Liver (tissue), 9 donors: Measurements from ENCODE around the gene RECQL. TPM values are rescaled to one million over a fixed set of nuclear protein-coding genes. Genes with fewer than 3 reads are reported as not detected.

Experiments
- DNase-seq: peaks from one replicate; pipeline ENCODE4 v3.0.0-alpha.2; 2017; ENCODE audit warnings: low spot score
- H3K27ac ChIP-seq, 2 donors: one replicate each; pipeline ENCODE4 v1.7.0; 2013; ENCODE audit warnings: inconsistent platforms in 2 of 2, low read length in 2 of 2, control low read depth in 1 of 2, low read depth in 1 of 2, mild to moderate bottlenecking in 1 of 2
- H3K27me3 ChIP-seq, 4 donors: one replicate each; pipeline versions ENCODE4 v1.6.1 to v1.7.0; 2013; ENCODE audit warnings: low read length in 3 of 4, inconsistent platforms in 1 of 4, mild to moderate bottlenecking in 1 of 4, moderate library complexity in 1 of 4; ENCODE audit not compliant: control insufficient read depth in 4 of 4, insufficient read depth in 4 of 4
- H3K36me3 ChIP-seq, 4 donors: one replicate each; pipeline versions ENCODE4 v1.6.1 to v1.7.0; 2013; ENCODE audit warnings: low read length in 3 of 4, mild to moderate bottlenecking in 3 of 4, low read depth in 1 of 4, moderate library complexity in 1 of 4; ENCODE audit not compliant: control insufficient read depth in 4 of 4, insufficient read depth in 3 of 4
- H3K4me1 ChIP-seq, 4 donors: one replicate each; pipeline versions ENCODE4 v1.6.1 to v1.7.0; 2013; ENCODE audit warnings: low read length in 3 of 4, mild to moderate bottlenecking in 3 of 4, moderate library complexity in 1 of 4; ENCODE audit not compliant: control insufficient read depth in 4 of 4, insufficient read depth in 4 of 4
- H3K4me3 ChIP-seq, 3 donors: one replicate each; pipeline versions ENCODE4 v1.6.1 to v1.7.0; 2013; ENCODE audit warnings: low read length in 3 of 3, control low read depth in 1 of 3, low read depth in 1 of 3, mild to moderate bottlenecking in 1 of 3
- H3K9ac ChIP-seq, 2 donors: one replicate each; pipeline ENCODE4 v1.7.0; 2013; ENCODE audit warnings: low read length in 2 of 2, mild to moderate bottlenecking in 2 of 2, moderate library complexity in 2 of 2, control low read depth in 1 of 2, low read depth in 1 of 2
- H3K9me3 ChIP-seq, 4 donors: one replicate each; pipeline versions ENCODE4 v1.6.1 to v1.7.0; 2013; ENCODE audit warnings: low read length in 3 of 4; ENCODE audit not compliant: control insufficient read depth in 4 of 4
- HNF4A ChIP-seq, 2 donors: conservative IDR thresholded peaks; 2 replicates each; pipeline ENCODE4 v1.6.1; 2016; ENCODE audit warnings: antibody characterized with exemption in 2 of 2, mild to moderate bottlenecking in 2 of 2
- HNF4G ChIP-seq: IDR thresholded peaks from 2 replicates; pipeline ENCODE4 v1.6.1; 2016; ENCODE audit warnings: antibody characterized with exemption
- JUND ChIP-seq, 2 donors: IDR thresholded peaks; 2 replicates each; pipeline ENCODE4 v1.6.1; 2016; ENCODE audit warnings: antibody characterized with exemption in 2 of 2
- NR2F2 ChIP-seq: IDR thresholded peaks from 2 replicates; pipeline ENCODE4 v1.6.1; 2016; ENCODE audit warnings: antibody characterized with exemption
- RAD21 ChIP-seq, 2 donors: IDR thresholded peaks; 2 replicates each; pipeline ENCODE4 v1.6.1; 2016; ENCODE audit warnings: antibody characterized with exemption in 2 of 2, mild to moderate bottlenecking in 2 of 2
- RXRA ChIP-seq, 2 donors: IDR thresholded peaks; 2 replicates each; pipeline ENCODE4 v1.6.1; 2017 to 2018; ENCODE audit warnings: antibody characterized with exemption in 2 of 2, mild to moderate bottlenecking in 1 of 2
- SP1 ChIP-seq: IDR thresholded peaks from 2 replicates; pipeline ENCODE4 v1.6.1; 2018; ENCODE audit warnings: antibody characterized with exemption, mild to moderate bottlenecking
- TAF1 ChIP-seq: conservative IDR thresholded peaks from 2 replicates; pipeline ENCODE4 v1.6.1; 2016; ENCODE audit warnings: antibody characterized with exemption, mild to moderate bottlenecking
- WGBS: extraction: QIAGEN DNeasy Blood & Tissue Kit; methylation state at CpG from one replicate; pipeline ENCODE4 v1.1.7; 2013; 5-methylcytosine and 5-hydroxymethylcytosine counted together
- polyA plus RNA-seq, 2 donors: library from polyadenylated mRNA; stranded (reverse) in 1 of 2; unstranded in 1 of 2; fragments of 200-250 nt in 1 of 2; fragments of >200 nt in 1 of 2; fragmentation: Nextera tagmentation in 1 of 2; extraction: Ambion mirVana in 1 of 2; gene quantifications; one replicate each; pipeline versions ENCODE4 v1.2.1 to v1.2.3, GENCODE V29; 2013 to 2015
- total RNA-seq, 2 donors: library from RNA; depleted of rRNA; stranded (reverse); fragments of >200 nt; gene quantifications; one replicate each; pipeline ENCODE4 v1.2.3, GENCODE V29; 2014
- TF ChIP-seq, protein P1 (sequence below): IDR thresholded peaks from 2 replicates; pipeline ENCODE4 v1.6.1; 2016; ENCODE audit warnings: antibody characterized with exemption
- TF ChIP-seq, protein P2 (sequence below): fragments of 150-350 bp; IDR thresholded peaks from 2 replicates; pipeline ENCODE4 v1.5.1; 2017; ENCODE audit warnings: improper control_type of control experiment, low read depth, low read length; ENCODE audit not compliant: missing input control
- TF ChIP-seq, protein P3 (sequence below): IDR thresholded peaks from 2 replicates; pipeline ENCODE4 v1.6.1; 2016; ENCODE audit warnings: antibody characterized with exemption
- TF ChIP-seq, protein P4 (sequence below): IDR thresholded peaks from 2 replicates; pipeline ENCODE4 v1.6.1; 2016; ENCODE audit warnings: antibody characterized with exemption
- donor health status: healthy.
- donor health status: healthy.
- donor health status: healthy.
- donor health status: healthy.
- donor health status: healthy.

The RECQL gene
- total and polyA plus RNA-seq, 4 donors, result 5.8 to 20.1 (median 12.0) TPM

DNA sequence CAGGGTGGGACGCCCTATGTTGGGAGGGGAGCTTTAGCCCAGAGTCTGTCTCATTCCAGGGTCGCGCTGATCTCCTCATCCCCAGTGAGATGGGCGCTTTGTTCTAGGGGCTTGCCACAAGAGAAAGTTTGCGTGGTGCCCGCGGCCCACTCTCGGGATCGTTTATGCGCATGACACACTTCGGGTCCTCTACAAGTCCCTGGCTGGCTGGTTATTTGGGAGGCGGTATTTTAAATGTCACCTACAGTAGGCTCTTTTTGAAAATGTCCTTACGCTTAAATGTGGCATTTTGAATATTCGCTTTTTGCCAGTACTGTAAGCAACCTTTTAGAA is 695 bp upstream of the RECQL start:
- H3K9me3 ChIP-seq, result no peaks in the 10 kb centered on the region
- TF ChIP-seq, protein P1, sequence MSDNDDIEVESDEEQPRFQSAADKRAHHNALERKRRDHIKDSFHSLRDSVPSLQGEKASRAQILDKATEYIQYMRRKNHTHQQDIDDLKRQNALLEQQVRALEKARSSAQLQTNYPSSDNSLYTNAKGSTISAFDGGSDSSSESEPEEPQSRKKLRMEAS, result no peak
- TF ChIP-seq RAD21 (IDR thresholded peaks at IDR 0.05) (no peak), NR2F2 (no peak)
- TF ChIP-seq, protein P2, sequence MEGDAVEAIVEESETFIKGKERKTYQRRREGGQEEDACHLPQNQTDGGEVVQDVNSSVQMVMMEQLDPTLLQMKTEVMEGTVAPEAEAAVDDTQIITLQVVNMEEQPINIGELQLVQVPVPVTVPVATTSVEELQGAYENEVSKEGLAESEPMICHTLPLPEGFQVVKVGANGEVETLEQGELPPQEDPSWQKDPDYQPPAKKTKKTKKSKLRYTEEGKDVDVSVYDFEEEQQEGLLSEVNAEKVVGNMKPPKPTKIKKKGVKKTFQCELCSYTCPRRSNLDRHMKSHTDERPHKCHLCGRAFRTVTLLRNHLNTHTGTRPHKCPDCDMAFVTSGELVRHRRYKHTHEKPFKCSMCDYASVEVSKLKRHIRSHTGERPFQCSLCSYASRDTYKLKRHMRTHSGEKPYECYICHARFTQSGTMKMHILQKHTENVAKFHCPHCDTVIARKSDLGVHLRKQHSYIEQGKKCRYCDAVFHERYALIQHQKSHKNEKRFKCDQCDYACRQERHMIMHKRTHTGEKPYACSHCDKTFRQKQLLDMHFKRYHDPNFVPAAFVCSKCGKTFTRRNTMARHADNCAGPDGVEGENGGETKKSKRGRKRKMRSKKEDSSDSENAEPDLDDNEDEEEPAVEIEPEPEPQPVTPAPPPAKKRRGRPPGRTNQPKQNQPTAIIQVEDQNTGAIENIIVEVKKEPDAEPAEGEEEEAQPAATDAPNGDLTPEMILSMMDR, result no peak
- H3K4me1 ChIP-seq, result peaks cover 4 to 30% (median 20%) of the 10 kb centered on the region in 4 donors
- H3K9ac ChIP-seq, result peak overlapping the region; percentile 24 to 73
- peaks cover 3 to 13% (median 9%) of the 10 kb centered on the region in 4 donors for H3K36me3 ChIP-seq
- peak overlapping the region; percentile 56 to 79 for H3K27ac ChIP-seq
- no peaks in the 10 kb centered on the region for H3K27me3 ChIP-seq
- DNase-seq, result no peak
- peak overlapping the region; percentile 83 to 91 (median 90) for H3K4me3 ChIP-seq
- WGBS, result 1% methylated on average over 14 of the region's 14 CpGs

DNA sequence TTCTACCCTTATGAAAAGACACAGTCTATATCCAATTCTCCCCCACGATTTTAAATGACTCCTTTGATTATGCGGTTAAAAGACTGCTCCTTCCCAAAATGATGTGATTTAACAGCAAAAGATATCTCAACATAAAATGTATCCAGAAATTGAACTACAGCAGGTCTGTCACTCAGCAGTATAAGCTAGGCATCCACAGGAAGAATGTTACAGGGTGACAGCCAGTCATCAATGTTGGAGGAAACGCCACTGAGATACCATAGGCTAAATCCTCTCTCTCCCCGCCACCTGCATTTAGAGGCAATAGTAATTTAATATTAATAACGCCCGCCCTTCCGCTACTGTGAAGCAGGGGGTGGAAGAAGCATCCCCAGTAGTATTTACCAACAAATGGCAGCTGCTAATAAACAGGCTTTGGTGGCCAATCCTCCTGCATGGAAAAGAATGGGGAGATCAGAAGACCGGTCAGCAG is 613 bp downstream of the RECQL start:
- WGBS, result 13% methylated on average over 8 of the region's 8 CpGs
- TF ChIP-seq SP1 (no peak), HNF4A (conservative IDR thresholded peaks at IDR 0.05) (no peak), RXRA (IDR thresholded peaks at IDR 0.05) (no peak)
- TF ChIP-seq, protein P3, sequence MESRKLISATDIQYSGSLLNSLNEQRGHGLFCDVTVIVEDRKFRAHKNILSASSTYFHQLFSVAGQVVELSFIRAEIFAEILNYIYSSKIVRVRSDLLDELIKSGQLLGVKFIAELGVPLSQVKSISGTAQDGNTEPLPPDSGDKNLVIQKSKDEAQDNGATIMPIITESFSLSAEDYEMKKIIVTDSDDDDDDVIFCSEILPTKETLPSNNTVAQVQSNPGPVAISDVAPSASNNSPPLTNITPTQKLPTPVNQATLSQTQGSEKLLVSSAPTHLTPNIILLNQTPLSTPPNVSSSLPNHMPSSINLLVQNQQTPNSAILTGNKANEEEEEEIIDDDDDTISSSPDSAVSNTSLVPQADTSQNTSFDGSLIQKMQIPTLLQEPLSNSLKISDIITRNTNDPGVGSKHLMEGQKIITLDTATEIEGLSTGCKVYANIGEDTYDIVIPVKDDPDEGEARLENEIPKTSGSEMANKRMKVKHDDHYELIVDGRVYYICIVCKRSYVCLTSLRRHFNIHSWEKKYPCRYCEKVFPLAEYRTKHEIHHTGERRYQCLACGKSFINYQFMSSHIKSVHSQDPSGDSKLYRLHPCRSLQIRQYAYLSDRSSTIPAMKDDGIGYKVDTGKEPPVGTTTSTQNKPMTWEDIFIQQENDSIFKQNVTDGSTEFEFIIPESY, result no peak

DNA sequence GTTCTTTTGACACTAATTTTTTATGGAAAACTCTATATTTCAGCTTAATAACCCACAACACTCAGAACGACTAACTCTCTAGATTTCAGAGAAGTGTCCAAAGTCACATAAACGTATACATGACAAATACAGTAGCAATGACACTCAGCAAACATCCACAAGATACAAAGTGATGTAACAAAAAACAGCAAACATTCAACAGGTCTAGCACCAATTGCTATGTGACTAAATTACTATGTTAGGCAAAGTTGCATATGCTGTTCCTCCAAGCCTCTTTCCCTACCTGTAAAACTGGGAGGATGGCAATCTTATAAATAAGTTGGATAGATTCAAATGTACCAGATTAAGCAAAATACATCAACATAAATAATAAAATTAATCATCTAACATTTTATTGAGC is 1.7 kb downstream of the RECQL start:
- H3K36me3 ChIP-seq, result peaks cover 4 to 26% (median 18%) of the 10 kb centered on the region in 4 donors
- H3K4me3 ChIP-seq, result no peak overlapping the region
- TF ChIP-seq HNF4A (conservative IDR thresholded peaks at IDR 0.05) (no peak), NR2F2 (no peak), TAF1 (no peak), HNF4G (no peak), JUND (IDR thresholded peaks at IDR 0.05) (no peak)
- TF ChIP-seq, protein P2, result no peak
- TF ChIP-seq, protein P4, sequence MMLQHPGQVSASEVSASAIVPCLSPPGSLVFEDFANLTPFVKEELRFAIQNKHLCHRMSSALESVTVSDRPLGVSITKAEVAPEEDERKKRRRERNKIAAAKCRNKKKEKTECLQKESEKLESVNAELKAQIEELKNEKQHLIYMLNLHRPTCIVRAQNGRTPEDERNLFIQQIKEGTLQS, result no peak
- TF ChIP-seq, protein P3, result no peak
- WGBS, result 81% methylated on average over 2 of the region's 2 CpGs
- H3K9ac ChIP-seq, result no peak overlapping the region
- H3K27ac ChIP-seq, result no peak overlapping the region
- H3K4me1 ChIP-seq, result peaks cover 4 to 24% (median 20%) of the 10 kb centered on the region in 4 donors
- H3K9me3 ChIP-seq, result no peaks in the 10 kb centered on the region
- no peak for DNase-seq
- H3K27me3 ChIP-seq, result no peaks in the 10 kb centered on the region

More for the DNA sequence above, 613 bp downstream of the RECQL start:
- Histone ChIP-seq H3K9ac (peak overlapping the region; percentile 68 to 73), H3K4me1 (peaks cover 4 to 28% (median 20%) of the 10 kb centered on the region in 4 donors), H3K9me3 (no peaks in the 10 kb centered on the region), H3K27ac (peak overlapping the region; percentile 64 to 66), H3K27me3 (no peaks in the 10 kb centered on the region), H3K36me3 (peaks cover 3 to 22% (median 13%) of the 10 kb centered on the region in 4 donors), H3K4me3 (peak overlapping the region; percentile 74 to 90 (median 83))
- no peak for DNase-seq
